Tongue (tissue), 2 donors: ENCODE results near the gene SYNDIG1. TPM values are rescaled to one million over a fixed set of nuclear protein-coding genes. Genes with fewer than 3 reads are reported as not detected.
A peak's percentile ranks its signal among the peaks of the same experiment; 100 is the strongest.

ENCODE experiments used
- DNase-seq: peaks from one replicate; pipeline ENCODE4 v3.0.0-alpha.2; 2015
- total RNA-seq: library from RNA; depleted of rRNA; stranded (reverse); fragments of >200 nt; gene quantifications from one replicate; pipeline ENCODE4 v1.2.3, GENCODE V29; 2014

SYNDIG1 gene
- total RNA-seq, 1 donor from 2014 or later: 8.6 TPM

DNA sequence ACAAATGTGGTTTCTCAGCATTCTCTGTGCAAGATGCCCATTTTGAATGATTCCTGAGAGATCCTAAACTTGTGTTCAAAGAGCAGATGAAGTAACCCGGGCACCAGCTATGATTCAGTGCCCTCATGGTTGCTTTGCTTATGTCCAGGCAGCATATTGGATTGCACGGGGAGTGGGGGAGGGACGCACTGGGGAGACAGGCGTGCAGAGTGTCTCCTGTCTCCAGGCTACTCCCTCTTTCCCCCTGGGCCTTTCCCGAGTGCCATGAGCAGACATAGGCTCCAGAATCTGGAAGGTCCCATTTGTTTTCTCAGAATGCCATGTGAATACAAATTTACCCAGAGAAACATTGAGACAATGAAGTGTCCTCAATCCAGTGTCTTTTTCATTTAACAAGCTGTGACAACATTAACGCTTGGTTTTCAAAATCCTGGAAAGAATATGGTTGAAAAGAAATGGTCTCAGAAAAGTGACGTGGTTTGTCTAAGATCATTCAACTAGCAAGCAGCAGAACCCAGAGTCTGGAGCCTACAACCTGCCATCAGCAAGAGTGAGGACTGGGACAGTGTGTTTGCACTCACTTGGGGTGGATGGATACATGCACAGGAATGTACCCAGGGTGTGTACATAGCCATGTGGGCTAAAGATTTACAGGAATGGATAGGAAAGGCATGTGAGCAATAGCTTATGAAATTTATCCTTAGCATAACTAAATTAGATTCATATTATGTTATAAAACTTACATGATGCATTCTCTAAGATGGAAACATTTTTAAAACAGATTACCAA lies 4.2 kb downstream of the SYNDIG1 start:
- no peak for DNase-seq

DNA sequence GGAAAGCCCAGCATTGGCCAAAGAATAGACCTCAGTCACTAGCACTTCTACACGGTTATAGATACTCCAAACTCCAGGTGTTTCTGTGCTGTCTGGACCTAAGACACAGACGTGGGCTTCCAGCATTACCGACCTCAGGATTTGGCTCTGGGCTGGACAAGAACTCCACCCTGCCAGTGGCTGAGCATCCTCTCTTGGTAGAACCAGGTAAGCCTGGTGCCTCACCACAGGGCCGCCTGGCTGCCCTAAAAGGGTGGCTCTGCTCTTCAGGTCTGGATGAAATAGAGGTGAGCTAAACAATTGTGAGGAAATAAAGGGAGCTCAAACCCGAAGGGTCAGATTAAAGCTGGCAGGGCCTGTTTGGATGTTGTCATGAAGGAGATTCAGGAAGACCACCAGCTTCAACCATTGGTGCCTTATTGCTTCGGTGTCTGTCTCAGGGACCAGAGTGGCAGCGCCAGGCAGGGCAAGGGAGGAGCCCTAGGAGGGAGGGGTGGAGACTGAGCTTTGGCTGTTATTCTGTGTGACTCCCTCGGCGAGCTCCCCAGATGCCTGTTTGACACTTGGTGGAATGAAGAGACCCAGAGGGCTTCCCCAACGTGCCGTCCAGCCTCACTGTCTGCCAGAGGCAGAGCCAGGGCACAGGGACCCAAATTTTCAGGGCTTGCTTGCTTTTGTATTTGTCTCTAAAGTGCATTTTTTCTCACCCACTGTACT lies 8.6 kb downstream of the SYNDIG1 start:
- DNase-seq: no peak

GRCh38 chr20:24478584-24478983 lies 9.2 kb downstream of the SYNDIG1 start:
- DNase-seq: no peak

DNA sequence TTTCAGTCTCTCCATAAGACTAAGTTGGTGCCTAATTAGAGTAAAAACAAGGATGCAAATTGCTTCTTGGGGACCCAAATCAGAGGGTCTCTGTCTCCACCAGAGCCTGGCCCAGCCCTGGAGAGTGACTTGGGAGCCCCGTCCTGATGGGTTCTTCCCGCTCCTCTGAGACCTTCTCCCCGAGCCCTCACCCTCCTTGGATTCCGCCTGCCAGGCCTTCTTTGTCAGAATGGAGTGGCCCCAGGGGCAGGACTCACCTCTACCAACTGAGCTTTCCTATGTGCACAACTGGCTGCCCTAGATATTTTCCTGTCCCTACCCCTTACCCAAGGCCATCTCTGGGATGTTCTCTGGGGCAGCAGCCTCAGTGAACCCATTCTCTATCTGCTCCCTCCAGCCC lies 9.7 kb downstream of the SYNDIG1 start:
- DNase-seq: no peak

DNA sequence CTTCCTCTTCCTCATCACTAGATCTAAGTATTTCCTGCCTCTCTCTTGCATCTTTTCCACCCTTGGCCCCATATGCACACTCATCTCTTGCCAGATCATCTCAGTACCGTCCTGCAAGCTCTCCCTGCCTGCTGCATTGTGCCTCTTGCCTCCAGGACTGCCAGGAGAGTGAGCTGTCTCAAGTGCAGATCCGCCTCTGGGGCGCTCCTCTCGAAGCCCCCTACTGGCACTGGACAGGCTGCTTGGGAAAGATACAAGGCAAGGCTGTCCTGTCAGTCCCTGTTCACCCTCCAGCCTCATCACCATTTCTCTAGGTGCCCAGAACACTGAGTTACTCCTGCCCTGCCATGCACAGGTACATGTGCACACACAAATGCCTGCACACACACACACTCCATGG lies 10.2 kb downstream of the SYNDIG1 start:
- DNase-seq: no peak

DNA sequence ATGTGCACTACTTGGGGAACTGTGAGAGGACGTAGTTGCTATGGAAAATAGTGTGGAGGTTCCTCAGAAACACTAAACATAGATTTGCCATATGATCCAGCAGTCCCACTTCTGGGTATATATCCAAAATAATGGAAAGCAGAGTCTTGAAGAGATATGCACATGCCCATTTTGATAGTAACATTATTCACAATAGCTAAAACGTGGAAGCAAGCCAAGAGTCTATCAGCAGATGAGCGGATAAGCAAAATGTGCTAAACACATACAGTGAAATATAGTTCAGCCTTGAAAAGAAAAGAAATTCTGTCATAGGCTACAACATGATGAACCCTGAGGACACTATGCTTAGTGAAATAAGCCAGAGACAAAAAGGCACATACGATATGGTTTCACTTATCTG lies 11.1 kb downstream of the SYNDIG1 start:
- no peak for DNase-seq

- no peak for DNase-seq
Measured at GRCh38 chr20:24481173-24481572, 11.7 kb downstream of the SYNDIG1 start.

DNA sequence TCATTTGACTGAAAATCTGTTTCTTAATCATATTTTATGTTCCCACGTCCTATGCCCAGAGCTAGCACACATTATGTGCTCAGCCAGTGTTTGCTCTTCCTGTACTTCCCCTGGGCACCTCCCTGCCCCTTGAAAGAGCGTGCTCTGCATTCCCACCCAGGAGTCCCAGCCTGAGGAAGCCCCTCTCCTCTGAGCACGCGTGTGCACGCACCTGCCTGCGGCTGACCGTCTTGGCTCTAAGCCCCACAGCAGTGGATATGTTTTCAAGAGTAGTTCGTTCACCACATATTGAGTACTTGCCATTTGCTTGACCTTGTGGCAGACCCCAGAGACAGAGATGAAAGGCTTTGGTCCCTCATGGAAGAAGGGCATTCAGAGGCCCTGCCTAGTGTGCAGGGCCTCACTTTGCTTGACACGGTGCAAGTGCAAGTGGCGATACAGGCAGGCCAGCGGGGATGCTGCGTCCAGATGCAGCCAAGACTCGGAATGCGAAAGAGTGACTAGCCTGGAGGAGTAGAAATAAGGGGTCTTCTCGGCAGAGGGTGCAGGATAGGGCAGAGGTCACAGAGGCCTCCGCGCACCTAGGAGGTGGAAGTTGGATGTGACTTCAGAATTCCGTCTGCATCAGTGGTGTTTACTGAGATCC lies 14.1 kb downstream of the SYNDIG1 start:
- DNase-seq: no peak

DNA sequence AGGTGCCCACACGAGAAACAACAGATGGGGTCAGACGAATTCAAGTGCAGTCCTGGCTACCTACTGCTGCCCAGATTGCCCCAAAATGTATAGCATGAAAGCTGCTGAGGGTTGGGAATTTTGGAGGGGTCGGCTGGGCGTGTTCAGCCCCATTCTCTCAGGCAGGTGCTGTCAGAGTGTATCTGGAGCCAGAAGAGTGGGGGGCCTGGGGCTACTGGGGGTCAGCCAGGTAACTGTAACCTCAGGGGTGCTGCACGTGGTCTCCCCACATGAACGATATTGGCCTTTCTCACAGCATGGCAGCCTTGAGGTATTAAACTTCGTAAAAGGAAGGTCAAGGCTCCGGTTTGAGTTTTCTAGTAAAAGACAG lies 14.6 kb downstream of the SYNDIG1 start:
- no peak for DNase-seq

GRCh38 chr20:24485981-24486380 lies 16.6 kb downstream of the SYNDIG1 start:
- DNase-seq: no peak

- no peak for DNase-seq
Measured at GRCh38 chr20:24487240-24487639, 17.8 kb downstream of the SYNDIG1 start.

DNA sequence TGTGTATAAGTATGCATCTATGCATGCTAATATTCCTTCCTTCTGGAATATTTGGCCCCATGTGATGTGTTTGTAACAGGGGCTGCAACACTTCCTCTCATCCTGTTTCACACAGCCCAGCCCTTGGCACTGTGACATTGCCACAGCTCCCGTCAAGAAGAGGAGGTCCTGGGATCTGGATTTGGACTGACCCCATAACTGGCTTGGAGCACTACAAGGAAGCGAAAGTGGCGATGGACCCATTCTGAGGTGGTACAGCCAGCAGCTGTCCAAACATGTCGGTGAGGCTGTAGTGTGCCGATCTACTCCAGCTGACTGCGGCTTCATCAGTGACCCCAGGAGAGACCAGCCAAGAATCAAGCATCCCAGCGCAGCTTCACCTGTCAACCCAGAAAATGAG lies 18.2 kb downstream of the SYNDIG1 start:
- no peak for DNase-seq

DNA sequence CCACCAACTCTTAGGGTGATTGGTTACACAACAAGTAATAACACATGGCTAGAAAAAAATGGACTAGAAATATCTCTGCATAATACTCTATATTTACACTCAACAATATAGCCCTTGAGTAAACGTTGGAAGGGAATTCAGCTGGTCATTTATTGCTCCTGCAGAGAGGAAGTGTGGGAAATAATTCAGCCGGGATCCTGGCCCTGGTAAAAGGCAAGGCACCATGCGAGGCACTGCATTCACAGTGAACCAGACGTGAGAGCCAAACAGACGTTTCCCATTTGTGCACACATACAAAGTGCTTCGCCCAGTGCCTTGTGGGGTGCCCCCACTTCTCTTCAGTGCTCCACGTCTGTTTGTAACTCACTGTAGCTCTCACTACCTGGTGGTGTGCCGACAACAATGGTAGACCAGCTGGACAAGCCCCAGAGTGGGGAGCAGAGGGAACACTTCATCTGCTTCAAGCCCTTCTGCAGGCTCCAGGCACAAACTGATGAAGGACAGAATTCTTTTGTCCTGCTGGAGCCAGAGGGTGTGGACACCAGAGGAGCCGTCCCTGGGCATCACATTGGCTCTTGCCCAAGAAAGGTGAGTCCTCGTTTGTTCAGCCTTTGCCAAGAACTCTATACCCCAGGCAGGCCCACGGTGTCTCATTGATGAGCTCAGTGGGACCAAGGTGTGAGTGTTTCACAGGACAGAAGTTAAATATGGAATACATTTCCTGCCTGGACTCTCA lies 18.8 kb downstream of the SYNDIG1 start:
- no peak for DNase-seq

DNA sequence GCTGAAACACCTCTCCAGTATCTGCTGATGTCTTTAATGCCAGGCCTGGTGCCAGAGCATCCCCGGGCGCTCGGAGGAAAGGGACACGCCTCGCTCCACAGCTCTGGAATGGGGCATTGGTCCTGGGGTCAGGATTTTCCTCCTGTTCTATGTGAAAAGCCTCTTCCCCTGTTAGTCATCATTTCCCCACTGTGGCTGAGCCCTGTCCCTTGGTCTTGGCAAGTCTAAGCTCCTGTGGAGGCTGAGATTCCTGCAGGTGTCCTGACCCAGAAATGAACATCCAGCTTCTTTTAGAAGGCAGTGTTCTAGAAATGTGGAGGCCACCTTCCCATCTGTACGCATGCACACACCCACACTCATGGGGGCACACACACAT lies 19.4 kb downstream of the SYNDIG1 start:
- no peak for DNase-seq

DNA sequence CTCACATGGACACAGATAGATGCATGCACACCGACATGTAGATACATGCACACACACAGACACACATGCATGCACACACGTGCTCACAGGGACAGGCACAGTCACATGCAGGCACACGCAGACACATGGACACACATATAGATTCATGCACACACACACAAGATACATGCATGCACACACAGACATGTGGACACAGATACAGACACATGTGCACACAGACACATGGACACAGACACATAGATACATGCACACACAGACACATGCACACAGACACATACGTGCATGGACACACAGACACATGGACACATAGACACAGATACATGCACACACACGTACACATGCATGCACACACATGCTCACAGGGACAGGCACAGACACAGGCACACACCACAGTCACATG lies 19.8 kb downstream of the SYNDIG1 start:
- DNase-seq: no peak

- DNase-seq: no peak
Measured at GRCh38 chr20:24489631-24490260, 20.3 kb downstream of the SYNDIG1 start.

GRCh38 chr20:24490598-24490997 lies 21.2 kb downstream of the SYNDIG1 start:
- DNase-seq: no peak

DNA sequence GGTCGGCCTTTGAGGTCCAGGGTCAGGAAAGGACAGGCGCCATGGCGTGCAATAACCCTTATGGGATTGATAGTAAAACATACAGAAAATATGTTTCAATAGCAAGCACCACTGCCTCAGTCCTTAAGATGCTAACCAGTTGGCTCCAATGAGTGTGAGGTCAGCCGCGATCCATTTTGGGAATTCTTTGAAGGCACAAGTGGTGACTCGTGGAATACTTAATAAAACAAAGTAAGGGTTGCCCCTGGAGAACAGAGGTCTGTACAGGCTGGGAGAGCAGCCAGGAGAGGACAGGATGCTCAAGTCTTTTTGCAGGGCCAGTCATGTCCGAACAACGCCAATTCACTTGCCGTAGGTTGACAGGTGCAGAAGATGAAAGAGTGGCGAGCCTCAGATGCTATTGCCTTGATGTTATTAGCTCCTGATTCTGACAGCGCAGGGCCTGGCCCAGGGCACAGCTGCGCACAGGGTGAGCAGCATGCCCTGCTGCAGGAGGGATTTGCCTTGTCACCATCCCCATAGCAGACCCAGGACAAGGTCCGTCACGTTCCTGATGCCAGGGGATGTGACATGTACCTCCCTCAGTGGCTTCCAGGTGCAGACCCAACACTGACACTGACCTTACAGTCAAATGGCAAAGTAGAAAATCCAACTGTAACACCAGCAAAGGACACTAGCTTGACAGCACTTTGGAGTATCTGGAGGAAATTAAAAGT lies 21.8 kb downstream of the SYNDIG1 start:
- DNase-seq: peak; percentile 50

- no peak for DNase-seq
Measured at GRCh38 chr20:24492031-24492607, 22.7 kb downstream of the SYNDIG1 start.

- DNase-seq: no peak
Measured at GRCh38 chr20:24492698-24493097, 23.3 kb downstream of the SYNDIG1 start.

GRCh38 chr20:24493181-24493580 lies 23.8 kb downstream of the SYNDIG1 start:
- DNase-seq: no peak
